PC-3 (cell line): ENCODE data around the gene CSTF2T.

Source experiments
- CTCF ChIP-seq: fragments of 300-600 bp; sonication (generic); conservative IDR thresholded peaks from 2 replicates; pipeline ENCODE4 v1.5.1; 2017; ENCODE audit warnings: antibody characterized with exemption, low read depth, mild to moderate bottlenecking, low read length
- EZH2 ChIP-seq: fragments of 300-600 bp; sonication (generic); IDR thresholded peaks from one replicate; pipeline ENCODE4 v1.6.1; 2017; ENCODE audit warnings: antibody characterized with exemption, mild to moderate bottlenecking, low read length; ENCODE audit not compliant: unreplicated experiment
- EZH2phosphoT487 ChIP-seq: fragments of 300-600 bp; sonication (generic); IDR thresholded peaks from 2 replicates; pipeline ENCODE4 v1.6.1; 2018; ENCODE audit warnings: mild to moderate bottlenecking, antibody characterized with exemption, low read length, borderline replicate concordance

GRCh38 chr10:51729822-51730555, 30.6 kb upstream of the CSTF2T start:
- TF ChIP-seq CTCF (no peak), EZH2 (no peak), EZH2phosphoT487 (no peak)
